HCT116 (cell line): ENCODE measurements around the gene NEMP1. TPM values are rescaled to one million over a fixed set of nuclear protein-coding genes. Genes with fewer than 3 reads are reported as not detected.
A peak's percentile ranks its signal among the peaks of the same experiment; 100 is the strongest.
"Not testable (repeated sequence)": the region's sequence is repeated elsewhere in the genome, so short reads cannot be mapped to it uniquely, and the experiment has no call there.

Experiments
- ATAC-seq: fragments of 200-7000 bp; cut with Tn5 transposase; 2 replicates; pipeline ENCODE4 v1.9.1; 2020; ENCODE audit warnings: mild to moderate bottlenecking, moderate library complexity
- BruUV-seq: library from RNA; stranded (reverse); fragments of 400-500 nt; replicated peaks from 2 replicates; lab custom pipeline; 2021; lab: Mats Ljungman, UMichigan
- CTCF ChIA-PET: fragments of 300-600 bp; sonication (Branson Sonifier 250); formaldehyde crosslinking; loops from one replicate; lab custom pipeline; 2021; ENCODE audit warnings: antibody characterized with exemption; lab: Charles Lee
- POLR2A ChIA-PET: fragments of 300-600, 350-600 bp; sonication (Branson Sonifier 250); formaldehyde crosslinking; loops from one replicate; lab custom pipeline; 2021; ENCODE audit warnings: antibody characterized with exemption; lab: Charles Lee
- RAD21 ChIA-PET, 2 experiments: fragments of 300-600 bp; sonication (Branson Sonifier 250); formaldehyde crosslinking; loops; one replicate each; lab custom pipeline; 2023; ENCODE audit warnings: low total read pairs in 2 of 2; ENCODE audit not compliant: uncharacterized antibody in 2 of 2, unreplicated experiment in 2 of 2, low non-redundant PET in 1 of 2; lab: Charles Lee
- DNase-seq: peaks from one replicate; pipeline ENCODE4 v3.0.0-alpha.2; 2010; ENCODE audit warnings: low read depth, low spot score
- H2AFZ ChIP-seq: fragments of 200-600 bp; shearing (Covaris generic), sonication (generic); 2 replicates; pipeline ENCODE4 v1.6.1; 2017; ENCODE audit warnings: low read depth, mixed run types, mixed read lengths, antibody characterized with exemption, low read length; ENCODE audit not compliant: poor library complexity, severe bottlenecking
- H3K27ac ChIP-seq: 2 replicates; pipeline ENCODE4 v1.5.1; 2012; ENCODE audit warnings: low read depth, low read length
- H3K27me3 ChIP-seq: fragments of 200-600 bp; sonication (generic); 2 replicates; pipeline ENCODE4 v1.6.1; 2016; ENCODE audit warnings: mixed run types, low read length, mixed read lengths; ENCODE audit not compliant: insufficient read depth
- H3K36me3 ChIP-seq, 2 experiments: fragments of 200-500 bp in 1 of 2; fragments of 200-600 bp in 1 of 2; sonication (Bioruptor generic) in 1 of 2; sonication (generic) in 1 of 2; 2 replicates each; pipeline versions ENCODE4 v1.5.1 to v1.6.1; 2014 to 2016; ENCODE audit warnings: low read length in 2 of 2, inconsistent platforms in 1 of 2, mixed read lengths in 1 of 2, mixed run types in 1 of 2; ENCODE audit not compliant: insufficient read depth in 2 of 2, control insufficient read depth in 1 of 2
- H3K4me1 ChIP-seq, 2 experiments: fragments of 200-600 bp in 1 of 2; sonication (generic) in 1 of 2; 2 replicates each; pipeline versions ENCODE4 v1.5.1 to v1.6.1; 2012 to 2017; ENCODE audit warnings: low read length in 2 of 2, inconsistent platforms in 1 of 2, mild to moderate bottlenecking in 1 of 2, mixed read lengths in 1 of 2, mixed run types in 1 of 2, moderate library complexity in 1 of 2; ENCODE audit not compliant: insufficient read depth in 2 of 2, control insufficient read depth in 1 of 2
- H3K4me2 ChIP-seq: fragments of 200-600 bp; sonication (generic); 2 replicates; pipeline ENCODE4 v1.6.1; 2017; ENCODE audit warnings: mixed run types, low read length, mixed read lengths
- H3K4me3 ChIP-seq, 2 experiments: fragments of 200-600 bp in 1 of 2; sonication (generic) in 1 of 2; replicated peaks in 1 of 2; 2 replicates each; pipeline ENCODE4 v1.5.1; 2011 to 2016; ENCODE audit warnings: low read length in 2 of 2, control low read depth in 1 of 2, low read depth in 1 of 2, mild to moderate bottlenecking in 1 of 2, mixed read lengths in 1 of 2, mixed run types in 1 of 2
- H3K79me2 ChIP-seq: fragments of 200-600 bp; sonication (generic); 2 replicates; pipeline ENCODE4 v1.6.1; 2017; ENCODE audit warnings: mild to moderate bottlenecking, mixed run types, low read length, moderate library complexity, mixed read lengths; ENCODE audit not compliant: insufficient read depth
- H3K9ac ChIP-seq: fragments of 200-600 bp; sonication (generic); 2 replicates; pipeline ENCODE4 v1.6.1; 2016; ENCODE audit warnings: low read length, mixed read lengths
- H3K9me2 ChIP-seq: fragments of 200-600 bp; sonication (generic), shearing (Covaris generic); 2 replicates; pipeline ENCODE4 v1.6.1; 2017; ENCODE audit warnings: mixed run types, mild to moderate bottlenecking, moderate library complexity; ENCODE audit not compliant: insufficient read depth
- H3K9me3 ChIP-seq, 2 experiments: fragments of 200-500 bp in 1 of 2; fragments of 200-600 bp in 1 of 2; sonication (Bioruptor generic) in 1 of 2; sonication (generic) in 1 of 2; 2 replicates each; pipeline ENCODE4 v1.6.1; 2014 to 2017; ENCODE audit warnings: low read length in 2 of 2, mixed read lengths in 2 of 2, inconsistent platforms in 1 of 2, low read depth in 1 of 2, mild to moderate bottlenecking in 1 of 2, mixed run types in 1 of 2, moderate library complexity in 1 of 2; ENCODE audit not compliant: control insufficient read depth in 1 of 2, insufficient read depth in 1 of 2
- H4K20me1 ChIP-seq: fragments of 200-600 bp; sonication (generic), shearing (Covaris generic); 2 replicates; pipeline ENCODE4 v1.6.1; 2017; ENCODE audit warnings: mixed run types, mild to moderate bottlenecking, moderate library complexity; ENCODE audit not compliant: insufficient read depth
- CBX3 ChIP-seq: IDR thresholded peaks from 2 replicates; pipeline ENCODE4 v1.6.1; 2012; ENCODE audit warnings: low read depth
- JUND ChIP-seq: IDR thresholded peaks from 2 replicates; pipeline ENCODE4 v1.6.1; 2012
- POLR2A ChIP-seq: IDR thresholded peaks from 2 replicates; pipeline ENCODE4 v1.7.0; 2011; ENCODE audit warnings: borderline replicate concordance; ENCODE audit not compliant: insufficient read depth, insufficient read length; ENCODE audit errors: extremely low read depth
- POLR2AphosphoS5 ChIP-seq: IDR thresholded peaks from 2 replicates; pipeline ENCODE4 v1.6.1; 2011; ENCODE audit warnings: mild to moderate bottlenecking, low read depth, low read length, moderate library complexity
- SP1 ChIP-seq: IDR thresholded peaks from 2 replicates; pipeline ENCODE4 v1.6.1; 2012; ENCODE audit warnings: low read depth
- TCF7L2 ChIP-seq: IDR thresholded peaks from 2 replicates; pipeline ENCODE4 v1.7.0; 2011; ENCODE audit warnings: borderline replicate concordance, inconsistent platforms; ENCODE audit not compliant: insufficient read depth, insufficient read length; ENCODE audit errors: extremely low read depth
- ZNF274 ChIP-seq: fragments of 200-500 bp; sonication (Bioruptor generic); IDR thresholded peaks from 2 replicates; pipeline ENCODE4 v1.6.1; 2014; ENCODE audit warnings: mild to moderate bottlenecking, low read depth, low read length, inconsistent platforms
- intact Hi-C: fragments of 100-400 bp; cut with micrococcal nuclease; formaldehyde crosslinking; loops from 2 replicates; pipeline ENCODE4 v1.10.0; 2022
- total RNA-seq: library from RNA; stranded (reverse); gene quantifications from one replicate; pipeline ENCODE4 v1.2.1, GENCODE V29; 2021; ENCODE audit not compliant: unreplicated experiment
- TF ChIP-seq, protein P1 (sequence below), 3 experiments: fragments of 200-600 bp in 1 of 3; sonication (generic) in 1 of 3; IDR thresholded peaks in 2 of 3; conservative IDR thresholded peaks in 1 of 3; 2 replicates each; pipeline ENCODE4 v1.5.1; 2012 to 2017; ENCODE audit warnings: low read depth in 2 of 3, low read length in 2 of 3, antibody characterized with exemption in 1 of 3, borderline replicate concordance in 1 of 3, control low read depth in 1 of 3, mild to moderate bottlenecking in 1 of 3, mixed read lengths in 1 of 3, mixed run types in 1 of 3, moderate library complexity in 1 of 3; ENCODE audit not compliant: insufficient read depth in 1 of 3
- TF ChIP-seq, protein P2 (sequence below): IDR thresholded peaks from 2 replicates; pipeline ENCODE4 v1.6.1; 2012; ENCODE audit warnings: low read depth
- TF ChIP-seq, protein P3 (sequence below): IDR thresholded peaks from 2 replicates; pipeline ENCODE4 v1.6.1; 2012

Gene NEMP1
- total RNA-seq, 1 experiment from 2014 or later, result 35.2 TPM

DNA sequence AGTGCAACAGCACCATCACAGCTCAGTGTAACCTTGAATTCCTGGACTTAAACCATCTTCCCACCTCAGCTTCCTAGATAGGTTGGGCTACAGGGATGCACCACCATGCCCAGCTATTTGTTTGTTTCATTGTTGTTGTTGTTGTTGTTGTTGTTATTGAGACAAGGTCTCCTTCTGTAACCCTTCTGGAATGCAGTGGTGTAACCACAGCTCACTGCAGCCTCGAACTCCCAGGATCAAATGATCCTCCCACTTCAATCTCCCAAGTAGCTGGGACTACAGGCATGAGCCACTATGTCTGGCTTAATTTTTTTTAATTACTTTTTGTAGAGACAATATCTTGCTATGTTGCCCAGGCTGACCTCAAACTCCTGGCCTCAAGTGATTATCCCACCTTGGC, 1.2 kb upstream of the NEMP1 start:
- Histone ChIP-seq H3K36me3 (no peaks in the 10 kb centered on the region), H3K79me2 (peaks cover 25% of the 10 kb centered on the region), H4K20me1 (no peaks in the 10 kb centered on the region), H3K4me1 (peaks cover 8 to 16% of the 10 kb centered on the region in 2 experiments; a peak in 3 of 4 replicates), H3K9me3 (no peaks in the 10 kb centered on the region), H3K9me2 (no peaks in the 10 kb centered on the region), H3K27me3 (no peaks in the 10 kb centered on the region), H2AFZ (no peak overlapping the region), H3K4me3 (no peak overlapping the region), H3K27ac (no peak overlapping the region; the same call in 1 of the 2 replicates), H3K4me2 (peak overlapping the region; percentile 70; the same call in 1 of the 2 replicates), H3K9ac (no peak overlapping the region)
- POLR2A ChIA-PET, result interaction anchor here (3.3 to 3.6 kb wide), 2 partner anchors 8 to 16 kb away, joined by 23 to 32 read pairs; partner anchors contain the start of gene NAB2
- TF ChIP-seq TCF7L2 (no peak), ZNF274 (no peak), SP1 (no peak), JUND (no peak), POLR2A (no peak), POLR2AphosphoS5 (no peak), CBX3 (no peak)
- TF ChIP-seq, protein P1, sequence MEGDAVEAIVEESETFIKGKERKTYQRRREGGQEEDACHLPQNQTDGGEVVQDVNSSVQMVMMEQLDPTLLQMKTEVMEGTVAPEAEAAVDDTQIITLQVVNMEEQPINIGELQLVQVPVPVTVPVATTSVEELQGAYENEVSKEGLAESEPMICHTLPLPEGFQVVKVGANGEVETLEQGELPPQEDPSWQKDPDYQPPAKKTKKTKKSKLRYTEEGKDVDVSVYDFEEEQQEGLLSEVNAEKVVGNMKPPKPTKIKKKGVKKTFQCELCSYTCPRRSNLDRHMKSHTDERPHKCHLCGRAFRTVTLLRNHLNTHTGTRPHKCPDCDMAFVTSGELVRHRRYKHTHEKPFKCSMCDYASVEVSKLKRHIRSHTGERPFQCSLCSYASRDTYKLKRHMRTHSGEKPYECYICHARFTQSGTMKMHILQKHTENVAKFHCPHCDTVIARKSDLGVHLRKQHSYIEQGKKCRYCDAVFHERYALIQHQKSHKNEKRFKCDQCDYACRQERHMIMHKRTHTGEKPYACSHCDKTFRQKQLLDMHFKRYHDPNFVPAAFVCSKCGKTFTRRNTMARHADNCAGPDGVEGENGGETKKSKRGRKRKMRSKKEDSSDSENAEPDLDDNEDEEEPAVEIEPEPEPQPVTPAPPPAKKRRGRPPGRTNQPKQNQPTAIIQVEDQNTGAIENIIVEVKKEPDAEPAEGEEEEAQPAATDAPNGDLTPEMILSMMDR (IDR thresholded peaks at IDR 0.05 in 2 of 3, conservative IDR thresholded peaks at IDR 0.05 in 1 of 3; ENCODE audit: borderline replicate concordance in 1 of 3, insufficient read depth in 1 of 3, low read depth in 2 of 3, low read length in 2 of 3), result no peak
- TF ChIP-seq, protein P2, sequence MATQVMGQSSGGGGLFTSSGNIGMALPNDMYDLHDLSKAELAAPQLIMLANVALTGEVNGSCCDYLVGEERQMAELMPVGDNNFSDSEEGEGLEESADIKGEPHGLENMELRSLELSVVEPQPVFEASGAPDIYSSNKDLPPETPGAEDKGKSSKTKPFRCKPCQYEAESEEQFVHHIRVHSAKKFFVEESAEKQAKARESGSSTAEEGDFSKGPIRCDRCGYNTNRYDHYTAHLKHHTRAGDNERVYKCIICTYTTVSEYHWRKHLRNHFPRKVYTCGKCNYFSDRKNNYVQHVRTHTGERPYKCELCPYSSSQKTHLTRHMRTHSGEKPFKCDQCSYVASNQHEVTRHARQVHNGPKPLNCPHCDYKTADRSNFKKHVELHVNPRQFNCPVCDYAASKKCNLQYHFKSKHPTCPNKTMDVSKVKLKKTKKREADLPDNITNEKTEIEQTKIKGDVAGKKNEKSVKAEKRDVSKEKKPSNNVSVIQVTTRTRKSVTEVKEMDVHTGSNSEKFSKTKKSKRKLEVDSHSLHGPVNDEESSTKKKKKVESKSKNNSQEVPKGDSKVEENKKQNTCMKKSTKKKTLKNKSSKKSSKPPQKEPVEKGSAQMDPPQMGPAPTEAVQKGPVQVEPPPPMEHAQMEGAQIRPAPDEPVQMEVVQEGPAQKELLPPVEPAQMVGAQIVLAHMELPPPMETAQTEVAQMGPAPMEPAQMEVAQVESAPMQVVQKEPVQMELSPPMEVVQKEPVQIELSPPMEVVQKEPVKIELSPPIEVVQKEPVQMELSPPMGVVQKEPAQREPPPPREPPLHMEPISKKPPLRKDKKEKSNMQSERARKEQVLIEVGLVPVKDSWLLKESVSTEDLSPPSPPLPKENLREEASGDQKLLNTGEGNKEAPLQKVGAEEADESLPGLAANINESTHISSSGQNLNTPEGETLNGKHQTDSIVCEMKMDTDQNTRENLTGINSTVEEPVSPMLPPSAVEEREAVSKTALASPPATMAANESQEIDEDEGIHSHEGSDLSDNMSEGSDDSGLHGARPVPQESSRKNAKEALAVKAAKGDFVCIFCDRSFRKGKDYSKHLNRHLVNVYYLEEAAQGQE, result no peak
- TF ChIP-seq, protein P3, sequence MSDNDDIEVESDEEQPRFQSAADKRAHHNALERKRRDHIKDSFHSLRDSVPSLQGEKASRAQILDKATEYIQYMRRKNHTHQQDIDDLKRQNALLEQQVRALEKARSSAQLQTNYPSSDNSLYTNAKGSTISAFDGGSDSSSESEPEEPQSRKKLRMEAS, result no peak
- BruUV-seq, result no TSS peak
- RAD21 ChIA-PET, result interaction anchor here in 1 of 2 experiments (1.6 kb wide), 1 partner anchor 11 kb away, joined by 4 read pairs; no protein-coding TSS in a partner anchor
- DNase-seq (no peak), ATAC-seq (no peak)
- intact Hi-C loops, result no loop called here
- CTCF ChIA-PET, result interaction anchor here (0.7 to 2.1 kb wide), 8 partner anchors 8 to 444 kb away, joined by 3 to 14 read pairs (median 4); partner anchors contain the start of gene STAT6

DNA sequence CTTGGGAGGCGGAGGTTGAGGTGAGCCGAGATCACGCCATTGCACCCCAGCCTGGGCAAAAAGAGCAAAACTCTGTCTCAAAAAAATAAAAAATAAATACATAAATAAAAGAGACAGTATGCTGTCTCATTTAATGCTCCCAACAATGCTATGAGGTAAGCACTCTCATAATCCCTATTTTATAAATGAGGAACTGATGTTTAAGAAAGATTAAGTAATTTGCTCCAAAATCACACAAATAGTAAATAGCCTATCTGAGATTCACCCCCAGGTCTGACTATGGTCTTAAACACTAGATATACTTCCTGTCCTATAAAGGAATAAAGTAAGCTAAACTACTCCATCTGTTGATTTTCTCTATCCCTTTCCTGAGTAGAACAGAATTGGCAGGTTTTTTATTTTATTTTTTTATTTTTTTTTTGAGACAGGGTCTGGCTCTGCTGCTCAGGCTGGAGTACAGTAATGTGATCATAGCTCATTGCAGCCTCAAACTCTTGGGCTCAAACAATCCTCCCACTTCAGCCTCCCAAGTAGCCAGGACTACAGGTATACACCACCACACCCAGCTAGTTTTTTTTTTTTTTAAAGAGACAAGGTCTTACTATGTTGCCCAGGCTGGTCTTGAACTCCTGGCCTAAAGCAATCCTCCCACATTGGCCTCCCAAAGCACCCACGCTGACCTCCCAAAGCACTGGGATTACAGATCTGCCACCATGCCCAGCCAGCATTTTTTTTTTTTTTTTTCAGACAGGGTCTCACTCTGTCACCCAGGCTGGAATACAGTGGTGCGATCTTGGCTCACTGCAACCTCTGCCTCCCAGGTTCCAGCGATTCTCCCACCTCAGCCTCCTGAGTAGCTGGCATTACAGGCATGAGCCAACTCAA, 4.8 kb downstream of the NEMP1 start:
- H3K9ac ChIP-seq, H3K27ac ChIP-seq, H2AFZ ChIP-seq, DNase-seq, H3K4me1 ChIP-seq, BruUV-seq, ATAC-seq, intact Hi-C loops, H3K4me3 ChIP-seq, H3K9me2 ChIP-seq, H3K4me2 ChIP-seq, H3K9me3 ChIP-seq, H4K20me1 ChIP-seq, H3K27me3 ChIP-seq: not testable (repeated sequence)
- ChIA-PET POLR2A (interaction anchor here (1.8 kb wide), 1 partner anchor 38 kb away, joined by 5 read pairs; the partner anchor contains the start of gene STAT6), RAD21 (interaction anchor here in 1 of 2 experiments (1.4 kb wide), 1 partner anchor 38 kb away, joined by 8 read pairs; the partner anchor contains the start of gene STAT6), CTCF (interaction anchor here (0.9 to 2.7 kb wide), 2 partner anchors 38 to 51 kb away, joined by 3 to 17 read pairs; partner anchors contain the start of gene STAT6)
- Histone ChIP-seq H3K79me2 (peaks cover 45% of the 10 kb centered on the region), H3K36me3 (peaks cover 11 to 16% of the 10 kb centered on the region in 2 experiments; a peak in 3 of 4 replicates)
